K562 (cell line): ENCODE measurements around the gene KLHL22. TPM values are rescaled to one million over a fixed set of nuclear protein-coding genes. Genes with fewer than 3 reads are reported as not detected.

ENCODE experiments used
- C11orf30 ChIP-seq: fragments of 450-650 bp; IDR thresholded peaks from 2 replicates; pipeline ENCODE4 v1.6.1; 2016; ENCODE audit warnings: low read depth, mild to moderate bottlenecking
- CBFB ChIP-seq: sonication (generic); formaldehyde crosslinking; IDR thresholded peaks from 2 replicates; pipeline ENCODE4 v1.4.0; 2020; ENCODE audit warnings: mild to moderate bottlenecking, missing genetic modification reagents
- DIDO1 ChIP-seq: fragments of 450-650 bp; IDR thresholded peaks from 2 replicates; pipeline ENCODE4 v1.6.1; 2016; ENCODE audit warnings: low read depth, missing biosample characterization, missing genetic modification characterization
- HNRNPK ChIP-seq: fragments of 200-400 bp; formaldehyde crosslinking; IDR thresholded peaks from one replicate; pipeline ENCODE4 v1.6.1; 2018; ENCODE audit warnings: mild to moderate bottlenecking, low read depth, low read length; ENCODE audit not compliant: poor library complexity, severe bottlenecking
- KDM2B ChIP-seq: fragments of 250-450 bp; sonication (Bioruptor Pico); IDR thresholded peaks from 2 replicates; pipeline ENCODE4 v1.8.0; 2021; ENCODE audit warnings: mild to moderate bottlenecking, moderate library complexity
- NFE2 ChIP-seq: IDR thresholded peaks from 2 replicates; pipeline ENCODE4 v1.6.1; 2014; ENCODE audit warnings: antibody characterized with exemption, low read depth
- PCBP2 ChIP-seq: fragments of 200-400 bp; formaldehyde crosslinking; IDR thresholded peaks from 2 replicates; pipeline ENCODE4 v1.6.1; 2018; ENCODE audit warnings: low read length, low read depth, mild to moderate bottlenecking, moderate library complexity; ENCODE audit not compliant: poor library complexity, severe bottlenecking
- TCF15 ChIP-seq: fragments of 250-450 bp; sonication (Bioruptor Pico); IDR thresholded peaks from 2 replicates; pipeline ENCODE4 v1.8.0; 2022; ENCODE audit warnings: moderate library complexity, mild to moderate bottlenecking, inconsistent platforms
- TFAP4 ChIP-seq: sonication (generic); formaldehyde crosslinking; IDR thresholded peaks from 2 replicates; pipeline ENCODE4 v1.8.0; 2022; ENCODE audit warnings: missing genetic modification reagents, mild to moderate bottlenecking, moderate library complexity, borderline replicate concordance
- ZBTB11 ChIP-seq, 3 experiments: fragments of 200-800 bp in 1 of 3; fragments of 250-450 bp in 1 of 3; fragments of 450-650 bp in 1 of 3; sonication (Bioruptor Pico) in 1 of 3; sonication (Bioruptor generic) in 1 of 3; formaldehyde crosslinking in 1 of 3; IDR thresholded peaks; 2 replicates each; pipeline versions ENCODE4 v1.6.1 to v1.8.0; 2016 to 2022; ENCODE audit warnings: mild to moderate bottlenecking in 2 of 3, missing genetic modification characterization in 2 of 3, missing compliant biosample characterization in 1 of 3, moderate library complexity in 1 of 3
- ZBTB12 ChIP-seq: fragments of 250-450 bp; sonication (Bioruptor Pico); IDR thresholded peaks from 2 replicates; pipeline ENCODE4 v1.4.0; 2020
- ZBTB49 ChIP-seq: sonication (generic); formaldehyde crosslinking; IDR thresholded peaks from 2 replicates; pipeline ENCODE4 v1.8.0; 2022; ENCODE audit warnings: missing genetic modification reagents, mild to moderate bottlenecking, borderline replicate concordance
- ZBTB9 ChIP-seq: fragments of 450-650 bp; formaldehyde crosslinking; IDR thresholded peaks from 2 replicates; pipeline ENCODE4 v1.4.0; 2020; ENCODE audit warnings: mild to moderate bottlenecking, moderate library complexity
- ZNF217 ChIP-seq: sonication (generic); formaldehyde crosslinking; IDR thresholded peaks from 2 replicates; pipeline ENCODE4 v1.8.0; 2022; ENCODE audit warnings: mild to moderate bottlenecking, missing genetic modification reagents
- ZNF232 ChIP-seq: sonication (generic); formaldehyde crosslinking; IDR thresholded peaks from 2 replicates; pipeline ENCODE4 v1.8.0; 2022; ENCODE audit warnings: mild to moderate bottlenecking, missing genetic modification reagents
- polyA plus RNA-seq, 8 experiments: library from polyadenylated mRNA; depleted of rRNA in 4 of 8; stranded (reverse) in 5 of 8; unstranded in 3 of 8; fragments of >200 nt; fragmentation: Nextera tagmentation in 2 of 8; fragmentation: Illumina TruSeq in 1 of 8; extraction: Ambion mirVana in 2 of 8; extraction: Trizol in 1 of 8; gene quantifications; 2 replicates each; pipeline versions ENCODE4 v1.2.1 to v1.2.3, GENCODE V29; 2011 to 2014; ENCODE audit warnings: inconsistent platforms in 1 of 8, missing spikeins in 1 of 8
- total RNA-seq, 7 experiments: library from RNA; depleted of rRNA in 6 of 7; stranded (reverse); fragments of >200 nt in 6 of 7; fragmentation: Illumina TruSeq in 2 of 7; extraction: Trizol in 2 of 7; gene quantifications; 2 replicates each; pipeline versions ENCODE4 v1.2.1 to v1.2.3, GENCODE V29; 2011 to 2021; ENCODE audit warnings: low replicate concordance in 1 of 7

The KLHL22 gene
- total and polyA plus RNA-seq, 9 of the 15 experiments (the other 6 are each of a cell fraction or from before 2014, with no cell fraction given): 1.3 to 25.6 (median 15.2) TPM

- TF ChIP-seq ZBTB49 (no peak), ZNF232 (CRISPR knock-in tag) (no peak), KDM2B (CRISPR knock-in tag) (no peak), C11orf30 (no peak), PCBP2 (no peak), TFAP4 (CRISPR knock-in tag) (no peak), ZBTB12 (CRISPR knock-in tag) (no peak), HNRNPK (no peak), CBFB (CRISPR knock-in tag) (no peak; the same call in none of the 2 replicates), ZBTB11 (CRISPR knock-in tag; IDR thresholded peaks at IDR 0.05) (0 out of 6 replicates have a peak, but pooled peaks of 1 of the 3 experiments have one; percentile 25), ZBTB9 (CRISPR knock-in tag) (no peak), NFE2 (no peak), DIDO1 (no peak), ZNF217 (no peak), TCF15 (CRISPR knock-in tag) (0 out of 2 replicates have a peak, but pooled peaks have one; percentile 16)
These were observed 68.3 kb downstream of the KLHL22 start (continued) for GRCh38 chr22:20427104-20427944.
